GM23338 (cell line): ENCODE results near the gene HMCN2. TPM values are rescaled to one million over a fixed set of nuclear protein-coding genes. Genes with fewer than 3 reads are reported as not detected.

ENCODE experiments used
- ATAC-seq: fragments of 200-7000 bp; cut with Tn5 transposase; 3 replicates; pipeline ENCODE4 v1.9.1; 2020
- DNase-seq: peaks from one replicate; pipeline ENCODE4 v3.0.0-alpha.2; 2015; ENCODE audit warnings: low spot score
- H2AFZ ChIP-seq: fragments of 200-600 bp; sonication (generic); 2 replicates; pipeline ENCODE4 v1.8.0; 2016; ENCODE audit warnings: antibody characterized with exemption, mild to moderate bottlenecking, moderate library complexity
- H3F3A ChIP-seq: fragments of 200-600 bp; sonication (generic); replicated peaks from 2 replicates; pipeline ENCODE4 v1.8.0; 2017; ENCODE audit warnings: antibody characterized with exemption, mixed run types, low read depth
- H3K27ac ChIP-seq: fragments of 200-600 bp; sonication (generic); 2 replicates; pipeline ENCODE4 v1.6.1; 2016; ENCODE audit warnings: low read depth
- H3K27me3 ChIP-seq: fragments of 200-600 bp; sonication (generic); 2 replicates; pipeline ENCODE4 v1.8.0; 2016; ENCODE audit warnings: mild to moderate bottlenecking, mixed run types, moderate library complexity; ENCODE audit not compliant: insufficient read depth
- H3K36me3 ChIP-seq: fragments of 200-600 bp; sonication (generic); 2 replicates; pipeline ENCODE4 v1.8.0; 2016; ENCODE audit warnings: mild to moderate bottlenecking; ENCODE audit not compliant: insufficient read depth
- H3K4me1 ChIP-seq: fragments of 200-600 bp; sonication (generic); 2 replicates; pipeline ENCODE4 v1.8.0; 2016; ENCODE audit warnings: mild to moderate bottlenecking, moderate library complexity; ENCODE audit not compliant: insufficient read depth
- H3K4me2 ChIP-seq: fragments of 200-600 bp; sonication (generic); 2 replicates; pipeline ENCODE4 v1.7.1; 2017; ENCODE audit warnings: mixed run types
- H3K4me3 ChIP-seq: fragments of 200-600 bp; sonication (generic); 2 replicates; pipeline ENCODE4 v1.6.1; 2016; ENCODE audit warnings: mixed run types
- H3K79me2 ChIP-seq: fragments of 200-600 bp; sonication (generic); replicated peaks from 2 replicates; pipeline ENCODE4 v1.8.0; 2017; ENCODE audit warnings: mild to moderate bottlenecking; ENCODE audit not compliant: insufficient read depth
- H3K9me2 ChIP-seq: fragments of 200-600 bp; sonication (generic); 2 replicates; pipeline ENCODE4 v1.8.0; 2017; ENCODE audit not compliant: insufficient read depth
- H4K20me1 ChIP-seq: fragments of 200-600 bp; sonication (generic); replicated peaks from 2 replicates; pipeline ENCODE4 v1.8.0; 2017; ENCODE audit warnings: mild to moderate bottlenecking; ENCODE audit not compliant: insufficient read depth
- H3K27ac Mint-ChIP-seq: 2 replicates; pipeline ENCODE4 v1.8.0; 2020; ENCODE audit warnings: inconsistent platforms, mild to moderate bottlenecking, moderate library complexity, mixed read lengths
- H3K27me3 Mint-ChIP-seq: 3 replicates; pipeline ENCODE4 v1.8.0; 2022; ENCODE audit warnings: low read depth, mild to moderate bottlenecking, moderate library complexity, mixed read lengths, inconsistent platforms; ENCODE audit not compliant: insufficient read depth, poor library complexity
- H3K36me3 Mint-ChIP-seq: 3 replicates; pipeline ENCODE4 v1.8.0; 2021; ENCODE audit warnings: low read depth, mild to moderate bottlenecking, inconsistent platforms, moderate library complexity, mixed read lengths
- H3K4me1 Mint-ChIP-seq: 3 replicates; pipeline ENCODE4 v1.8.0; 2020; ENCODE audit warnings: mild to moderate bottlenecking, inconsistent platforms, mixed read lengths
- H3K4me3 Mint-ChIP-seq: 3 replicates; pipeline ENCODE4 v1.8.0; 2021; ENCODE audit warnings: moderate library complexity, mild to moderate bottlenecking, inconsistent platforms, mixed read lengths
- H3K9me3 Mint-ChIP-seq: 3 replicates; pipeline ENCODE4 v1.8.0; 2020; ENCODE audit warnings: moderate library complexity, mild to moderate bottlenecking, inconsistent platforms, mixed read lengths
- CTCF ChIP-seq, 2 experiments: fragments of 200-600 bp in 1 of 2; sonication (generic) in 1 of 2; conservative IDR thresholded peaks; 2 replicates each; pipeline versions ENCODE4 v1.5.1 to v1.6.1; 2016 to 2017; ENCODE audit warnings: antibody characterized with exemption in 2 of 2, low read depth in 2 of 2, mild to moderate bottlenecking in 2 of 2, moderate library complexity in 1 of 2
- EZH2phosphoT487 ChIP-seq: fragments of 200-600 bp; sonication (generic); IDR thresholded peaks from one replicate; pipeline ENCODE4 v1.8.1; 2018; ENCODE audit warnings: antibody characterized with exemption; ENCODE audit not compliant: unreplicated experiment
- JUNB ChIP-seq: IDR thresholded peaks from one replicate; pipeline ENCODE4 v1.6.1; 2016; ENCODE audit warnings: antibody characterized with exemption; ENCODE audit not compliant: unreplicated experiment
- STAT1 ChIP-seq: IDR thresholded peaks from one replicate; pipeline ENCODE4 v1.6.1; 2016; ENCODE audit warnings: antibody characterized with exemption; ENCODE audit not compliant: unreplicated experiment
- ZNF114 ChIP-seq: fragments of 250-450 bp; sonication (Bioruptor Pico); IDR thresholded peaks from 2 replicates; pipeline ENCODE4 v1.5.0; 2020; ENCODE audit warnings: mild to moderate bottlenecking, moderate library complexity
- polyA plus RNA-seq: library from polyadenylated mRNA; unstranded; fragments of >200 nt; fragmentation: Nextera tagmentation; extraction: Ambion mirVana; gene quantifications from 2 replicates; pipeline ENCODE4 v1.2.1, GENCODE V29; 2016
- total RNA-seq: library from RNA; depleted of rRNA; stranded (reverse); fragments of >200 nt; shearing (Covaris generic); gene quantifications from 2 replicates; pipeline ENCODE4 v1.2.3, GENCODE V29; 2014
- TF ChIP-seq, protein P1 (sequence below): IDR thresholded peaks from 2 replicates; pipeline ENCODE4 v1.6.1; 2016; ENCODE audit warnings: antibody characterized with exemption

HMCN2 gene
- total and polyA plus RNA-seq, 2 experiments from 2014 or later = 1.3 to 4.7 TPM

GRCh38 chr9:130479587-130479986 lies 214.0 kb downstream of the HMCN2 start:
- ATAC-seq = no peak
- no peaks in the 10 kb centered on the region for H3K79me2 ChIP-seq
- H3K27ac Mint-ChIP-seq = no peak overlapping the region

DNA sequence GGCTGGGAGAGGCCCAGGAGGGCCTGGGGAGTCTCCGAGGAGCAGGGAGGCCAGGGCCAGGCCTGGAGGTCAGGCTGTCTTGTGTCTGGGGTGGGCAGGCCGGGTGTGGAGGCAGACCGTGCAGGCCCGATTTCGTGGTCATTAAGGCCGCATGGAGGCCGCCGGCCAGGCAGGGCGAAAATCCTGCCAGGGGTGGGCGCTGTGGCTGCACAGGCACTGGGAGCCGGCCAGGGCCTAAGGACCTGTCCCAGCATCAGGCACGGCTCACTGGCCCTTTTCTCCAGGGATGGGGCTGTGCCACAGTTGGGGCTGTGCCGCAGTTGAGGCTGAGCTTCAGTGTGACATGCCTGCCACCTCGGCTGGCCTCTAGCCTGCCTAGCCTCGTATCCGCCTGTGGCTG lies 215.1 kb downstream of the HMCN2 start:
- Histone ChIP-seq H3K27me3 (no peaks in the 10 kb centered on the region), H3K9me2 (no peaks in the 10 kb centered on the region), H3K79me2 (no peaks in the 10 kb centered on the region), H4K20me1 (no peaks in the 10 kb centered on the region), H2AFZ (no peak overlapping the region), H3F3A (0 out of 2 replicates have a peak, but pooled peaks cover 3% of the 10 kb centered on the region), H3K36me3 (no peaks in the 10 kb centered on the region), H3K27ac (no peak overlapping the region), H3K4me2 (no peak overlapping the region), H3K4me3 (no peak overlapping the region), H3K4me1 (no peaks in the 10 kb centered on the region; the same call in 1 of the 2 replicates)
- peak; percentile 72 for DNase-seq
- ATAC-seq = peak; percentile 80
- no peak for TF ChIP-seq STAT1
- TF ChIP-seq CTCF (conservative IDR thresholded peaks at IDR 0.05; ENCODE audit: low read depth in 2 of 2) = peak; percentile 51 to 83
- Mint-ChIP-seq H3K27me3 (peaks cover 4% of the 10 kb centered on the region), H3K36me3 (peaks cover 26% of the 10 kb centered on the region; the same call in 2 of the 3 replicates), H3K27ac (no peak overlapping the region), H3K4me3 (no peak overlapping the region), H3K4me1 (peaks cover 9% of the 10 kb centered on the region), H3K9me3 (no peaks in the 10 kb centered on the region)

More at GRCh38 chr9:130479587-130479986, 214.0 kb downstream of the HMCN2 start:
- H3K4me2 ChIP-seq = no peak overlapping the region
- H4K20me1 ChIP-seq = no peaks in the 10 kb centered on the region
- no peak for TF ChIP-seq JUNB
- TF ChIP-seq EZH2phosphoT487 = no peak
- TF ChIP-seq, protein P1, sequence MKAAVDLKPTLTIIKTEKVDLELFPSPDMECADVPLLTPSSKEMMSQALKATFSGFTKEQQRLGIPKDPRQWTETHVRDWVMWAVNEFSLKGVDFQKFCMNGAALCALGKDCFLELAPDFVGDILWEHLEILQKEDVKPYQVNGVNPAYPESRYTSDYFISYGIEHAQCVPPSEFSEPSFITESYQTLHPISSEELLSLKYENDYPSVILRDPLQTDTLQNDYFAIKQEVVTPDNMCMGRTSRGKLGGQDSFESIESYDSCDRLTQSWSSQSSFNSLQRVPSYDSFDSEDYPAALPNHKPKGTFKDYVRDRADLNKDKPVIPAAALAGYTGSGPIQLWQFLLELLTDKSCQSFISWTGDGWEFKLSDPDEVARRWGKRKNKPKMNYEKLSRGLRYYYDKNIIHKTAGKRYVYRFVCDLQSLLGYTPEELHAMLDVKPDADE = no peak
- Mint-ChIP-seq H3K36me3 (peaks cover 24% of the 10 kb centered on the region; the same call in 2 of the 3 replicates), H3K4me3 (no peak overlapping the region), H3K9me3 (no peaks in the 10 kb centered on the region), H3K27me3 (peaks cover 8% of the 10 kb centered on the region), H3K4me1 (peaks cover 9% of the 10 kb centered on the region)
- H3K4me3 ChIP-seq = no peak overlapping the region
- DNase-seq = no peak
- H3K9me2 ChIP-seq = no peaks in the 10 kb centered on the region
- H3K27me3 ChIP-seq = no peaks in the 10 kb centered on the region
- no peaks in the 10 kb centered on the region for H3K36me3 ChIP-seq
- no peak overlapping the region for H2AFZ ChIP-seq
- H3K27ac ChIP-seq = no peak overlapping the region
- 0 out of 2 replicates have a peak, but pooled peaks cover 3% of the 10 kb centered on the region for H3F3A ChIP-seq
- no peaks in the 10 kb centered on the region; the same call in 1 of the 2 replicates for H3K4me1 ChIP-seq

- H3K9me3 Mint-ChIP-seq = no peaks in the 10 kb centered on the region
- TF ChIP-seq ZNF114 (CRISPR knock-in tag) = no peak
- peaks cover 9% of the 10 kb centered on the region for H3K4me1 Mint-ChIP-seq
- Histone ChIP-seq H3K4me2 (no peak overlapping the region), H4K20me1 (no peaks in the 10 kb centered on the region), H3K79me2 (no peaks in the 10 kb centered on the region), H2AFZ (no peak overlapping the region), H3K4me1 (no peaks in the 10 kb centered on the region; the same call in 1 of the 2 replicates), H3K27ac (peak overlapping the region; percentile 26; the same call in 1 of the 2 replicates), H3K36me3 (no peaks in the 10 kb centered on the region), H3K9me2 (no peaks in the 10 kb centered on the region), H3K4me3 (no peak overlapping the region), H3F3A (0 out of 2 replicates have a peak, but pooled peaks cover 3% of the 10 kb centered on the region), H3K27me3 (no peaks in the 10 kb centered on the region)
- ATAC-seq (no peak), DNase-seq (no peak)
- no peak overlapping the region for H3K4me3 Mint-ChIP-seq
- H3K27ac Mint-ChIP-seq = no peak overlapping the region
- peaks cover 6% of the 10 kb centered on the region for H3K27me3 Mint-ChIP-seq
- H3K36me3 Mint-ChIP-seq = peaks cover 34% of the 10 kb centered on the region; the same call in 2 of the 3 replicates
Measured at GRCh38 chr9:130482463-130482862, 216.9 kb downstream of the HMCN2 start.
